ELF-1 (cell line): Measurements from ENCODE around the gene DCC.

Source experiments
- DNase-seq: peaks from one replicate; pipeline ENCODE4 v3.0.0-alpha.2; 2016; ENCODE audit warnings: low read depth, low spot score

DCC gene

DNA sequence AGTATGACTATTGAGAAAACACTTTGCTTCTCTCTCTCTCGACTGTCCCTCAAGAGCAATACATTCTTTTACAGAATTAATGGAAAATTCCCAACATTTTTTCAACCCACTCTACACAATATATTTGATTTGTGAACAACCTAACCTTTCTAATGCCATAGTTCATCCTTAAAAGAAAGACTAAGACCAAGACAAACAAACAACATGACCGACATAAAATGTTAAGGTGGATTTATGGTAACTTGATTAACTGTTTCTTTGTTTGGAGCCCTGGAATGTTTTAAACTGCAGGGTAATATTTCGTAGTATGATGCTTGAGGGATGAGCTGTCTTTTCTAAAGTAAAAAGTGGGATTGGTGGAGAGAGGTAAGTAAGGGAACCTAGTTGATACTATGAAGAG lies 1146.3 kb downstream of the DCC start:
- no peak for DNase-seq

DNA sequence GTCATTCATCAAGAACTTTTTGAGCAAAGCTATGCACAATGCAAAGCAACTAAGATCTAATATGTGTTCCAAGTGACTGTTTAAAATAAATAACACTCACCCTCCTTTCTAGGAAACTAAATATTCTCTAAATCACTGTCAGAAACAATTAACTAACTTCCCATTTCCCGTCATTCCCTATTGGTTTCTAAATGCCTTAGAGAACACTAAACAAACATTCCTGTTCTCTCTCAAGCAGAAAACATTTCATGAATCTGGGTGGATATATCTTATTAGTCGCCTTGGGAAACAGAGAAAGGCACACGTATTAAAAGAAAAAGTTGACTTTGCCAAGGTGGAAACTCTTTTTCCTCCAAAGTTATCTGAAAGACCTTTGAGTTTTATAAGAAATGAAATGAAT lies 1149.3 kb downstream of the DCC start:
- DNase-seq: no peak

DNA sequence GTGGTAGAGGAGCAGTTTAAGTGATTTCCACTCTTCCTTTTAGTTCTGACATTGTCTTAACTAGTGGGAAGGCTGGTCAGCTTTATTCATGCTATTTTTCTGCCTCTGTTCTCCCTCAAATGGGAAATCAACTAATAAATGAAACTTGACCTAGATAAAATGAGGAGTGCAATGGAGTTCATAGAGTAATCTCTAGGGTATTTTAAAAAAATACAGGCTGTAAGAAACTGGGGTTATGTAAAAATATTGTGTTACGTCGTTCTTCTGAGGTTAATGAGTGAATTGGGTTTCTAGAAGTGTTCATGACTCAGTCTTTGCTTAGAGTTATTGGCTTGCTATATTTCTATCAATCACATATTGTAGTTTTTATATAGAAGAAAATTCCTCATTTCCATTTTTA lies 1150.0 kb downstream of the DCC start:
- DNase-seq: no peak

DNA sequence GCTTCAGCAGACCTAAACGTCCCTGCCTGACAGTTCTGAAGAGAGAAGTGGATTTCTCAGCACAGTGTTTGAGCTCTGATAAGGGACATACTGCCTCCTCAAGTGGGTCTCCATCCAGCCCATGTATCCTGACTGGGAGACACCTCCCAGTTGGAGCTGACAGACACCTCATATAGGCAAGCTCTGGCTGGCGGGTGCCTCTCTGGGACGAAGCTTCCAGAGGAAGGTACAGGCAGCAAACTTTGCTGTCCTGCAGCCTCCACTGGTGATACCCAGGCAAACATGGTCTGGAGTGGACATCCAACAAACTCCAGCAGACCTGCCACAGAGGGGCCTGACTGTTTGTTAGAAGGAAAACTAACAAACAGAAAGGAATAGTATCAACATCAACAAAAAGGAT lies 1156.0 kb downstream of the DCC start:
- no peak for DNase-seq

DNA sequence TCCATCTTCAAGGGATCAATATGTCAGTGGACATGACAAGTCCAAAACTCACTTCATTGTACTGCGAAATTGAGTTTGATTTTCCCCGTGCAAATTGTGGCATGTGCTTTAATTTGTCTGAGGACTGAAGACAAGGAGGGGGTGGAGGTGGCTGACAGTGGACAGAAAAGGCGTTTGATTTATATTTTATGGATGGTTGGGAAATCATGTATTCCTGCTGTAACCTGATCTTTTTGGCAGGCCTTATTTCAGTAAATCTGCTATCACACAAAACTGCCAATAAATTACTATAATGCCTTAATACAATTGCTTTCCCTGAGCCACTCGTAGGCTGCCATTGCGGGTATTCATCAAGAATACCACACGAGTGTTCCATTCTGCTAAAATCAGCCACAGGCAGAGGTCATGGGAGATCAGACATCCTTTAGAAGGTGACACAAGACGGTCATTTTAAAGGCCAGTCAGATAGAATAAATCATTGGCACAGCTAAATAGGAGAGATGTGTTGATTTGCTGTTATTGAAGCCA lies 1164.0 kb downstream of the DCC start:
- no peak for DNase-seq

DNA sequence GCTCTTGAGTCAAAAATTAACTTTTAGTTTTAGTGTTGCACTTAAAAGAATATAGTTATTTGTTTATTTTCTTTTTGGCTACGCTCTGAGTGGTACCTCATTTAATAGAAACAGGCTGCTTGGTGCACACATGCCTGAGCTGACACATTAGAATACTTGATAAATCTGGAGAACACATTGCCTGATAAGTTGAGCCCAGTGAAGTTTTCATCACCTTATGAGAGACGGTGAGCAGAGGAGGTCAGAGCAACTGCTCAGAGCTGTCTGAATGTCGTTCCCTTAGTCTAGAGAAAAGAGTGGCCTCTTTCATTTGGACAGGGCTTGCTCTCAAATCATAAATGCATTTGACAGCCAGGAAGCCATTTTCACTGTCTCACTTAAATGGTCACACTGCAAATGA lies 1168.5 kb downstream of the DCC start:
- no peak for DNase-seq

DNA sequence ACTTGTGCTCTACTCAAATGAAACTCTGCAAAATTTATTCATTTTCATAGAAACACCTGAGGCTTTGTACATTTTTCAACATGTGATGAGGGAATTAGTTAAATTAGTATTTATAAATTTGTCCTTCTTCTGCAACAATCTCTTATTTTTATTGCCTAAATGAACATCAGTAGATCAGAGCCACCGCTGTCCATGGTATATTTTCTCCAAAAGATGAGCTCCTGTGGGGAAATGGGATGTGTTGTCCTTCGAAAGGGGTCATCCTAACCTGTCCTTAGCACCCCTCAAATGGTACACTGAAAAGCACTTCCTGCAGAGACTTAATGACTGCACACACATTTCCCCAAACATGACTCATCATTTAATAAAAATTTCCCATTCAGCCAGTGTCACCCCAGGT lies 1169.9 kb downstream of the DCC start:
- no peak for DNase-seq

DNA sequence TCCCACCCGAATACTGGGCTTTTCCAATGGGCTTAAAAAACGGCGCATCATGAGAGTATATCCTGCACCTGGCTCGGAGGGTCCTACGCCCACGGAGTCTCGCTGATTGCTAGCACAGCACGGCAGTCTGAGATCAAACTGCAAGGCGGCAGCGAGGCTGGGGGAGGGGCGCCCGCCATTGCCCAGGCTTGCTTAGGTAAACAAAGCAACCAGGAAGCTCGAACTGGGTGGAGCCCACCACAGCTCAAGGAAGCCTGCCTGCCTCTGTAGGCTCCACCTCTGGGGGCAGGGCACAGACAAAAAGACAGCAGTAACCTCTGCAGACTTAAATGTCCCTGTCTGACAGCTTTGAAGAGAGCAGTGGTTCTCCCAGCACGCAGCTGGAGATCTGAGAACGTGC lies 1171.7 kb downstream of the DCC start:
- DNase-seq: peak; percentile 36

DNA sequence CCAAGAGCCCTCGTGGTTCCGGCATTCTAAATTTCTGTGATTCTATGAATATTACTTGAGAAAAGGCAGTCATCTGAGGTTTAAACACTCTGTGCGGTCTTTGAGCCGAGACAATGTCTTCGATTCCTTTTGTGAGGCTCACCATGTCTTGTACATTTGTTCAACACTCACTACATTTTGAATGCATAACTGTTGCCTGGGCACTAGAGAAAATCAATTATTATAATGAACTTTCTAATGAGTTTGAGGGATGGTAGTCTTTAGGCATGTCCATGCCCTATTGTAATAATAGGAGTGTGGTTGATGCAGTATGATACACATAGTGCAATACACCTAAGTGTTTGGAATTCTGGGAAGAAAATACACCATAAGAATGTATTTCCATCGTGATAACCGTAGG lies 1181.1 kb downstream of the DCC start:
- DNase-seq: no peak

DNA sequence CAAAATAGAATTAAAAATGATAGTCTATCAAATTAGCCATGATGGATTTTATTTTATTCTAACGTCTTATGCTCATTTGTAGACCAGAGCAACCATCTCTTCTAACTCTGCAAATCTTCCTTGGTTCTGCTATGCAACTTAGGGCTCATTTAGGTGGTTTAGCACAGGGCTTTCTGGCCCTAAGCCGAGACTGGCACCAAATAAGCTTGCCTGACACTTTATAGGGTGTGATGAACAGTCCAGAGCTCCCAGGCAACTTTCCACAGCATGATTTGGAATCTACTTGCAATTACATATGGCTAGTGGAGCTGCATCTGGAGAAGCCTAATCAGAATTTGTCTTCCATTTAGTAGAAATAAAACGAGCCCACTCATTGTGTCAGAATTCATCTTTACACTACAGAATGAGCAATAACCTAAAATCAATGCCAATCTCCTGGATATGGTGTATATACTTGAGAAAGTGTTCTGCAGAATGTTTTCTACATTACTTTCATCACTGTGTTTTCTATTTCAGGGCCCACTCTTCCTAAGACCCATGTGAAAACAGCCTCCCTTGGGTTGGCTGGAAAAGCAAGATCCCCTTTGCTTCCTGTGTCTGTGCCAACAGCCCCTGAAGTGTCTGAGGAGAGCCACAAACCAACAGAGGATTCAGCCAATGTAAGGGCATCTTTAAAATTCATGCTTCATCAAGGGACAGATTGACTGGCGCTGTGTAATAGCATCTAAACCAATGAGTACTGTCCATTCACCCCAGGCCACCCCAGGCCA lies 1186.3 kb downstream of the DCC start:
- DNase-seq: no peak

DNA sequence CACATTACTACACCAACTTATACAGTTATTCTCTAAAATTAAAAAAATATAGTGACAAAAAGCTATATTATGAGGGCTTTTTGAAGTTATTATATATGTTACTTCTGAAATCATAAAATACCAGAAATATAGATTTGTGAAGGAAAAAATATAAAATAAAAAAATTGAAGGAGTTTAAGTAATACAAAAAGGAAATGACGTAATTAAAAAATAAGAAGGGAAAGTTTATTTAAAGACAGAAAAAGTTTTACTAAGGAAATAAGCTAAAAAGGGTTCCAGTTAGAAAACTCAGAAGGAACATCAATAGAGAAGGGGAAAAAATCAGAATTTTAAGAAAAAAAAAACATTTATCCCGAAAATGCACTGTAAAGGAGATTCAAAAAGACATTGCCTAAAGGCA lies 1187.4 kb downstream of the DCC start:
- no peak for DNase-seq

DNA sequence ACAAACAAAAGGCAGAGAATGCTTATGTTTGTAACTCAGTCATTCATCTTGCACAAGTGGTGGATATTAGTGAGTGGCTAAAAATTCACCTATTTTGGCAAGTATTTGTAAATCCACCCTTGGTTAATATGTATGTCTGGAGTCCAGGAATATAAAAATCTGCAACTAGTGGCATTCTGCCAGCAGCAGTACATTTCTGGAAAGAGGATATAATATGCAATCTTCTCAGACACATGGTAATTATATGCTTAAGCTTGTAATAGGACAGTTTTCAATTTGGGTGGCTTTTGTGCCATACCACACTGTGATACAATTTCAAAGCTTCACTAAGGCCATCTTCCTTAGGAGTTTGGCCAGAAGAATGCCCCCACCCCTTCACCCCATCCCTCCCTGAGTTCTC lies 1191.2 kb downstream of the DCC start:
- no peak for DNase-seq

DNA sequence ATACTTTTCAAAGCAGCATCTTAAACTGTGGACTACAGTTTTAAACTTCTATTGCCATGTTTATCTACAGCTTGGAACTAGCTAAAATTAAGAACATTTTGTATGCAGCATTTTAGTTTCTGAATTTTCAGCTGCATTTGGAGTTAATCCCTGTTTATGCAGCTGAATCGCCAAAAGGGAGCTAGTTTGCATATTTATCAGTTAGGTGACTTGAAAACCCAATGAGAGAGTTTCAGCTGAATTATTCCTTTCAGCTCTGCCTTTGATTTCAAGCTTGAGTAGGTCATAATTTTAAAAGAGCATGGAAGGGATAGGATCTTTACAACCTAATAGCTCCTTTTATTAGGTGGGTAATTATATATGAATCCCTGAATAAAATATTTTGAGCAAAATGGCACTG lies 1191.9 kb downstream of the DCC start:
- no peak for DNase-seq

DNA sequence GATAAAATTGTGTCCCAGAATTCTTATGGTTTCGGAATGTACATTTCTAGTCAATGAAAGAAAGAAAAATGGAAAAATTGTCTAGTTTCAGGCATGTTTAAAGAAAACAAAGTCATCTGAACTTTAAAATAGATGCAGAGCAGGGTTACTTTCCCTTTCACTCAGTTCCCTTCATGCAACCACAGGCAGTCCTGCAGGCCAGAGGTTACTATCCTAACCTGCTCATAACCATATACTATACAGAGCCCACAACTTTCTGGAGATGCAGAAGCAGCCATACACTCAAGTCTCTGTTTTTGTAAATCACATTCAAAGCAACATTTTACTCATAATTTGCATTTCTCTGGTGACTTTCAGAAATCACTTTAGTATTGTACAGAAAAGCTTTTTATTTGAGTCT lies 1194.2 kb downstream of the DCC start:
- DNase-seq: no peak

DNA sequence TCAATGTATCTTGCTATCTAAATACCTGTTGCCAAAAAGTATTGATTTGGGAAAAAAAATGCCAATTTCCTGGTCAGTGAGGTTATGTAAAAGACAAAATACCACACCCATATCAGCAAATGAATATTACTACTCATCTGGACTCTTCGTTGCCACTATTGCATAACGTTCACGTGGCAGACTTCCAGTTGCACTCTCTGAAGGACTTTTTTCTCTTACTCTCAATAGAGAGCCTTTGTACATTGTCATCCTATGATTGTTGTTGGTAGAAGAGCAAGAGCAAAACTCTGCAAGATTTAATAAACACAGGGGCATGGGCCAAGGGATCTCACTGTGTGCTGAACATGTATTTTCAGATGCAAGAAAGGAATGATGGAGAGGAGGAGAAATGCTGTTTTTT lies 1194.7 kb downstream of the DCC start:
- no peak for DNase-seq

DNA sequence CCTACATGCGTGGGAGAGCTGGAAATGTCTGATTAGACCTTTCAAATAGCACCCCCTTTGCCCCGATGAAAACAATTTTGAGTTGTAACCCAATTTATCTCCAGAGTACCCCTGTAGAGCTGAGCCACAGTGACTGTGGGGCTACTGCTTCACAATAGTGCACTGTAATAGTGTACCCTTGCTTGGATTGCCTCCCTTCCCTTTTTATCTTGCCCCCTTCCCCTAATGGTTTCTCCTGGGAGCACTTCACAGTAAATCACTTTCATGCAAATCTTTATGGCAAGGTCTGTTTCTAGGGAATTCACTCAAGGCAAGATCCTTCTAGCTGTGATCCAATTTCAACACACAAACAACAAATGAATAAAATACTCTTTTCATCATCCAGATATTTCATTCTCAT lies 1196.9 kb downstream of the DCC start:
- no peak for DNase-seq

DNA sequence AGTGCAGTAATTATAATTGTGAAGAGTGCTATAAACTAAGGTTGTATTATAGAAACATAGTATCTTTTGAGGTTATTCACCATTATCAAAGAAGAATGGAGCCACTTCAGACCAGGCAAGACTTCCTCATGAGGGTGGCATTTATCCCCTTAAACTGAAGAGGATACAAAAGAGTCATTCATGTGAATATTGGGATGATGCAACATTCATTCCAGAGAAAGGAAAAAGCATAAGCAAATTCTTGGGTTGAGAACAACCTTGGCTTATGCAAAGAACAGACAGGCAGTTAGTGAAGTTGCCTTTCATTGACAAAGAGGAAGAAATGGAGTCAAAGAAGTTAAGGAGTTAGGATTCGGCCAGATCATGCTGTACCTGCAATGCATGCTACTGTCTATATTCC lies 1201.9 kb downstream of the DCC start:
- no peak for DNase-seq

DNA sequence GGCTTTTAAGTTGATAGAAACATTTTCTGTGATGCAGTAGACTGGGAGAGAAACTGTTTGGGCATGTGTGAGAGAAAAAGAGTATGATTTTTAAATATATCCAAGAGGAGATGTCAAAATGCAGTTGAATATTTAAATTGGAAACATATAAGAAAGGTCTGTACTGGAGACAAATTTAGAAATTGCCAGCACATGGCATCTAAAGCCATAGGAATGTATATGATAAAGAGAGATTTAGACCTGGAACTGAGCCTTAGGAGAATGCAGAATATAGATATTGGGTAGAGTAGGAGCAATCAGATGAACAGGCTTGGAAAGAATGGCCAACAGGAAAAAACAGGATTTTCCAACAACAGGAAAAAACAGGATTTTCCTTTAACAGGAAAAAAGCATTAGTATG lies 1203.7 kb downstream of the DCC start:
- DNase-seq: no peak

DNA sequence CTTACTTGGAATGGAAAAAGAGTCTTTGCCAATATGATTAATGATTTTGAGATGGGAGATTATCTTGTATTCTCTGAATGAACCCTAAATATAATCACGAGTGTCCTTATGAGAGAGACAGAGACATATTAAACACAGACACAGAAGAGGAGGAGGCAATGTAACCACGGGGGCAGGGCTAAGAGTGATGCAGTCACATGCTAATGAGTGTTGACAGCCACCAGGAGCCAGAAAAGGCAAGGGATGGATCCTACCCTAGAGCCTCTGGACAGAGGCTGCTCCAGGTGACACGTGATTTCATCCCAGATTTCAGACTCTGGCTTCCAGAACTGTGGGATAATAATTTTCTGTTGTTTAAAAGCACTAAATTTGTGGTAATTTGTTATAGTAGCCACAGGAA lies 1204.9 kb downstream of the DCC start:
- no peak for DNase-seq

DNA sequence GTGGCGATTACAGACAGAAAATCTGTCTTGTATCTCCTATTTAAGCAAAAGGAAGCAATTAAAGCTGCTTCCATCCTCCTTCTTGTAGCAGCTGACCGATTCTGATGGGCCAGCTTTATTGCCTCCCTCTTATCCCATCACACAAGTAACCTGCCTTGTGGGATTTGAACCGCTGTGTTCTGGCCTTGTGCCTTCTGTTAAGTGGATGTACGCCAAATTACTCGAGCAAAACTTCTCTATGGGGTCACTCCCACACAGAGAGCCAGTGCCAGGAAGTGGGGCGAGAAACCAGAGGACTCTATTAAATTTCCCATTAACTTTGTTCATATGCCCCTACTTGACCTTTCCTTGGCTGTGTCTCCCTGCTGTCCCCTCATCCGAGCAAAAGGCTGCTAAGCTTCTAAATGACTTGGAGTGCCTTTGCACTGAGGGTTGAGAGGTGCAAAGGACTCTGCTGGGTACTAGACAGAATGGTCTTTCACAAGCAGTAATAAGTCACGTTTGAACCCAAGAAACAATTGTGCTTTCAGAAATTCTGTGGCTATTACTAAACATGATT lies 1212.0 kb downstream of the DCC start:
- DNase-seq: no peak

DNA sequence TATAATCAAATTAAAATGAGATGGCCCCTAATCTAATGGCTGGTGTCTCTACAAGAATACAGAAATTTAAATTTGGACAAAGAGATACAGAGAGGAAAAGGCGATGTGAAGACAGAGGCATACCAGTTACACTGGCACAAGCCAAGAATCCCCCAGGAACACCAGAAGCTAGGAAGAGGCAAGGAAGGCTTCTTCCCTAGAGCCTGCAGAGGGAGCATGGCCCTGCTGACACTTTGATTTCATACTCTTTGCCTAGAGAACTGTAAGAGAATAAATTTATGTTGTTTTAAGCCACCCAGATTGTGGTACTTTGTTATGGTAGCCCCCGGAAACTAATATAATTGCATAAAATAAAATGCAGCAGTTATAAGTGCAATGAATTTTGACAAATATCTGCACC lies 1213.0 kb downstream of the DCC start:
- DNase-seq: no peak

DNA sequence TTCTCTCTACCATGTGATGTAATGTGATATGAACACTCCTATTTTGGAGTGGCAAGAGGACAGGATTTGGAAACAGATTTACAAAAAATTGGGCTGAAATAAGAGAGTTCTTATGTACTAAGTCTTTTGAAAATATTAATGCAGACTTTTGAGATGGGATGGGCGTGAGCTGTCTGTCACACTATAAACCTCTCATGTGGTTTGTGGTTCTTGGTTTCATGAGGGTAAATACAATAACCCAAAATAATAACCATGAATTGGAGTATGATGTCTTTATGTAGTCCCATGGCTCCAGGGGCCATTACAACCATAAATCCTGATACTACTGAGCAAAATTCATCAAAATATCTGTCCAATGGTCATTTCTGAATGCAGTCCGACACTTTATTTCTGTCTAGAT lies 1216.5 kb downstream of the DCC start:
- no peak for DNase-seq

DNA sequence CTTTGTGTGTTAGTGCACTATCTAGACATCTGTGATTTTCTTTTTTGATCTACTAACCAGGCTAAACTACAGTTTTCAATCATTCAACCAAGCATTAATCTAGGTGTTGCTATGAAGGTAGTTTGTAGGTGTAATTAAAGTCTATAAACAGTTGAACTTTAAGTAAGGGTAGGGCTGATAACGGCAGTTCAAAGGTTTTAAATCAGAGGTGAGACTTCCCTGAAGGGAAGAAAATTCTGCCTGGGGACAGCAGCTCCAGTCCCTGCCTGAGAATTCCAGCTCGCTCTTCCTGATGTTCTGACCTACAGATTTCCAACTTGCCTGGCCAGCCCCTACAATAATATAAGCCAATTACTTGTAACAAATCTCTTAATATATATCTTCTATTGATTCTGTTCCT lies 1220.5 kb downstream of the DCC start:
- DNase-seq: no peak

DNA sequence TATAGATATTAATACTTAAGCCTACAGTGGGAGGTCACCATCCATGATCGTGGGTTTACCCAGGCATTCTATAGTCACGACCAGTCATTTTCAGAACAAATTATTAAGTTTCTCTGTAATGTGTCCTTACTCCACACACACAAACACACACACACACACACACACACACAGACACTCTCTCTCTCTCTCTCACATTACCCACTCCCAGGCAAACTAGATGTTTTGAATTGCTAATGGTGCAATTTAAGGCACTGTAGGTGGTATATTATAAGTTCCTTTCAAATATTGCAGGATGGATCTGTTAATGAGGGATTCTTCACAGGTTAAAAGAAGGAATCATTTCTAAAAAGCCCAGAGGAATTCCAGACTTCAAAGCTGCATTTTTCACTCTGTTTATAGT lies 1226.6 kb downstream of the DCC start:
- no peak for DNase-seq
